HCT116 (cell line): ENCODE measurements around the gene PAX2. TPM values are rescaled to one million over a fixed set of nuclear protein-coding genes. Genes with fewer than 3 reads are reported as not detected.

Source experiments
- ATAC-seq: fragments of 200-7000 bp; cut with Tn5 transposase; 2 replicates; pipeline ENCODE4 v1.9.1; 2020; ENCODE audit warnings: mild to moderate bottlenecking, moderate library complexity
- BruUV-seq: library from RNA; stranded (reverse); fragments of 400-500 nt; replicated peaks from 2 replicates; lab custom pipeline; 2021; lab: Mats Ljungman, UMichigan
- CTCF ChIA-PET: fragments of 300-600 bp; sonication (Branson Sonifier 250); formaldehyde crosslinking; loops from one replicate; lab custom pipeline; 2021; ENCODE audit warnings: antibody characterized with exemption; lab: Charles Lee
- POLR2A ChIA-PET: fragments of 300-600, 350-600 bp; sonication (Branson Sonifier 250); formaldehyde crosslinking; loops from one replicate; lab custom pipeline; 2021; ENCODE audit warnings: antibody characterized with exemption; lab: Charles Lee
- RAD21 ChIA-PET, 2 experiments: fragments of 300-600 bp; sonication (Branson Sonifier 250); formaldehyde crosslinking; loops; one replicate each; lab custom pipeline; 2023; ENCODE audit warnings: low total read pairs in 2 of 2; ENCODE audit not compliant: uncharacterized antibody in 2 of 2, unreplicated experiment in 2 of 2, low non-redundant PET in 1 of 2; lab: Charles Lee
- DNase-seq: peaks from one replicate; pipeline ENCODE4 v3.0.0-alpha.2; 2010; ENCODE audit warnings: low read depth, low spot score
- H2AFZ ChIP-seq: fragments of 200-600 bp; shearing (Covaris generic), sonication (generic); 2 replicates; pipeline ENCODE4 v1.6.1; 2017; ENCODE audit warnings: low read depth, mixed run types, mixed read lengths, antibody characterized with exemption, low read length; ENCODE audit not compliant: poor library complexity, severe bottlenecking
- H3K27ac ChIP-seq: 2 replicates; pipeline ENCODE4 v1.5.1; 2012; ENCODE audit warnings: low read depth, low read length
- H3K27me3 ChIP-seq: fragments of 200-600 bp; sonication (generic); 2 replicates; pipeline ENCODE4 v1.6.1; 2016; ENCODE audit warnings: mixed run types, low read length, mixed read lengths; ENCODE audit not compliant: insufficient read depth
- H3K36me3 ChIP-seq, 2 experiments: fragments of 200-500 bp in 1 of 2; fragments of 200-600 bp in 1 of 2; sonication (Bioruptor generic) in 1 of 2; sonication (generic) in 1 of 2; 2 replicates each; pipeline versions ENCODE4 v1.5.1 to v1.6.1; 2014 to 2016; ENCODE audit warnings: low read length in 2 of 2, inconsistent platforms in 1 of 2, mixed read lengths in 1 of 2, mixed run types in 1 of 2; ENCODE audit not compliant: insufficient read depth in 2 of 2, control insufficient read depth in 1 of 2
- H3K4me1 ChIP-seq, 2 experiments: fragments of 200-600 bp in 1 of 2; sonication (generic) in 1 of 2; 2 replicates each; pipeline versions ENCODE4 v1.5.1 to v1.6.1; 2012 to 2017; ENCODE audit warnings: low read length in 2 of 2, inconsistent platforms in 1 of 2, mild to moderate bottlenecking in 1 of 2, mixed read lengths in 1 of 2, mixed run types in 1 of 2, moderate library complexity in 1 of 2; ENCODE audit not compliant: insufficient read depth in 2 of 2, control insufficient read depth in 1 of 2
- H3K4me2 ChIP-seq: fragments of 200-600 bp; sonication (generic); 2 replicates; pipeline ENCODE4 v1.6.1; 2017; ENCODE audit warnings: mixed run types, low read length, mixed read lengths
- H3K4me3 ChIP-seq, 2 experiments: fragments of 200-600 bp in 1 of 2; sonication (generic) in 1 of 2; replicated peaks in 1 of 2; 2 replicates each; pipeline ENCODE4 v1.5.1; 2011 to 2016; ENCODE audit warnings: low read length in 2 of 2, control low read depth in 1 of 2, low read depth in 1 of 2, mild to moderate bottlenecking in 1 of 2, mixed read lengths in 1 of 2, mixed run types in 1 of 2
- H3K79me2 ChIP-seq: fragments of 200-600 bp; sonication (generic); 2 replicates; pipeline ENCODE4 v1.6.1; 2017; ENCODE audit warnings: mild to moderate bottlenecking, mixed run types, low read length, moderate library complexity, mixed read lengths; ENCODE audit not compliant: insufficient read depth
- H3K9ac ChIP-seq: fragments of 200-600 bp; sonication (generic); 2 replicates; pipeline ENCODE4 v1.6.1; 2016; ENCODE audit warnings: low read length, mixed read lengths
- H3K9me2 ChIP-seq: fragments of 200-600 bp; sonication (generic), shearing (Covaris generic); 2 replicates; pipeline ENCODE4 v1.6.1; 2017; ENCODE audit warnings: mixed run types, mild to moderate bottlenecking, moderate library complexity; ENCODE audit not compliant: insufficient read depth
- H3K9me3 ChIP-seq, 2 experiments: fragments of 200-500 bp in 1 of 2; fragments of 200-600 bp in 1 of 2; sonication (Bioruptor generic) in 1 of 2; sonication (generic) in 1 of 2; 2 replicates each; pipeline ENCODE4 v1.6.1; 2014 to 2017; ENCODE audit warnings: low read length in 2 of 2, mixed read lengths in 2 of 2, inconsistent platforms in 1 of 2, low read depth in 1 of 2, mild to moderate bottlenecking in 1 of 2, mixed run types in 1 of 2, moderate library complexity in 1 of 2; ENCODE audit not compliant: control insufficient read depth in 1 of 2, insufficient read depth in 1 of 2
- H4K20me1 ChIP-seq: fragments of 200-600 bp; sonication (generic), shearing (Covaris generic); 2 replicates; pipeline ENCODE4 v1.6.1; 2017; ENCODE audit warnings: mixed run types, mild to moderate bottlenecking, moderate library complexity; ENCODE audit not compliant: insufficient read depth
- ATF3 ChIP-seq: IDR thresholded peaks from 2 replicates; pipeline ENCODE4 v1.6.1; 2012
- ELF1 ChIP-seq: IDR thresholded peaks from 2 replicates; pipeline ENCODE4 v1.6.1; 2012; ENCODE audit warnings: low read depth, borderline replicate concordance
- EZH2 ChIP-seq: fragments of 200-600 bp; sonication (generic); IDR thresholded peaks from 2 replicates; pipeline ENCODE4 v1.6.1; 2017; ENCODE audit warnings: antibody characterized with exemption, mixed run types
- JUND ChIP-seq: IDR thresholded peaks from 2 replicates; pipeline ENCODE4 v1.6.1; 2012
- MAX ChIP-seq: IDR thresholded peaks from 2 replicates; pipeline ENCODE4 v1.6.1; 2012
- POLR2A ChIP-seq: IDR thresholded peaks from 2 replicates; pipeline ENCODE4 v1.7.0; 2011; ENCODE audit warnings: borderline replicate concordance; ENCODE audit not compliant: insufficient read depth, insufficient read length; ENCODE audit errors: extremely low read depth
- RAD21 ChIP-seq: IDR thresholded peaks from 2 replicates; pipeline ENCODE4 v1.6.1; 2012; ENCODE audit warnings: low read depth, mild to moderate bottlenecking
- REST ChIP-seq: IDR thresholded peaks from 2 replicates; pipeline ENCODE4 v1.6.1; 2012; ENCODE audit warnings: low read depth
- SIN3A ChIP-seq: IDR thresholded peaks from 2 replicates; pipeline ENCODE4 v1.6.1; 2012; ENCODE audit warnings: low read depth
- SRF ChIP-seq: IDR thresholded peaks from 2 replicates; pipeline ENCODE4 v1.6.1; 2012; ENCODE audit warnings: low read depth
- ZFX ChIP-seq: fragments of 450-650 bp; IDR thresholded peaks from 2 replicates; pipeline ENCODE4 v1.6.1; 2017
- ZNF274 ChIP-seq: fragments of 200-500 bp; sonication (Bioruptor generic); IDR thresholded peaks from 2 replicates; pipeline ENCODE4 v1.6.1; 2014; ENCODE audit warnings: mild to moderate bottlenecking, low read depth, low read length, inconsistent platforms
- intact Hi-C: fragments of 100-400 bp; cut with micrococcal nuclease; formaldehyde crosslinking; loops from 2 replicates; pipeline ENCODE4 v1.10.0; 2022
- total RNA-seq: library from RNA; stranded (reverse); gene quantifications from one replicate; pipeline ENCODE4 v1.2.1, GENCODE V29; 2021; ENCODE audit not compliant: unreplicated experiment

Gene PAX2
- total RNA-seq, 1 experiment from 2014 or later, result 5.0 TPM

GRCh38 chr10:100877461-100877850 lies 132.1 kb downstream of the PAX2 start:
- Histone ChIP-seq H3K4me2 (no peak overlapping the region), H3K27me3 (no peaks in the 10 kb centered on the region), H3K9me2 (no peaks in the 10 kb centered on the region), H3K9ac (no peak overlapping the region), H3K27ac (no peak overlapping the region), H3K79me2 (no peaks in the 10 kb centered on the region), H3K9me3 (no peaks in the 10 kb centered on the region), H2AFZ (peak overlapping the region; percentile 70), H3K36me3 (no peaks in the 10 kb centered on the region), H3K4me3 (no peak overlapping the region), H4K20me1 (no peaks in the 10 kb centered on the region), H3K4me1 (peaks cover 8 to 31% of the 10 kb centered on the region in 2 experiments)
- ChIA-PET RAD21 (interaction anchor here (0.9 to 2.3 kb wide), 6 partner anchors 11 to 344 kb away, joined by 3 to 22 read pairs (median 6); partner anchors contain the start of gene PAX2 (in 1 of the 2)), CTCF (interaction anchor here (1.1 to 5.1 kb wide), 15 partner anchors 10 to 533 kb away, joined by 3 to 182 read pairs (median 13); partner anchors contain the start of gene PAX2), POLR2A (interaction anchor here (1.6 to 1.8 kb wide), 2 partner anchors 308 to 342 kb away, joined by 6 to 8 read pairs; partner anchors contain the start of gene HIF1AN)
- intact Hi-C loops, result loop anchor here (5.0 kb wide), 2 partner anchors 135 to 150 kb away; no protein-coding TSS in a partner anchor
- no peak for TF ChIP-seq ATF3
- TF ChIP-seq ELF1, result no peak
- no peak for TF ChIP-seq SRF
- no peak for TF ChIP-seq POLR2A
- no peak for TF ChIP-seq ZFX
- TF ChIP-seq REST, result no peak
- TF ChIP-seq MAX, result no peak
- no peak for TF ChIP-seq RAD21
- TF ChIP-seq JUND, result no peak
- no peak for TF ChIP-seq SIN3A
- no peak for TF ChIP-seq ZNF274
- TF ChIP-seq EZH2, result no peak
- no peak for DNase-seq
- BruUV-seq, result no TSS peak
- ATAC-seq, result no peak
